WERI-Rb-1 (cell line): ENCODE results near the gene NOTCH2.

Experiments used
- DNase-seq: peaks from one replicate; pipeline ENCODE4 v3.0.0-alpha.2; 2020
- H3K27ac ChIP-seq: fragments of 250-450 bp; sonication (Bioruptor Pico); 2 replicates; pipeline ENCODE4 v1.5.1; 2020; ENCODE audit warnings: mild to moderate bottlenecking, moderate library complexity
- H3K27me3 ChIP-seq: fragments of 250-450 bp; sonication (Bioruptor Pico); 2 replicates; pipeline ENCODE4 v1.5.1; 2021; ENCODE audit warnings: mild to moderate bottlenecking, low read depth, moderate library complexity; ENCODE audit not compliant: insufficient read depth, severe bottlenecking
- H3K36me3 ChIP-seq: fragments of 250-450 bp; sonication (Bioruptor Pico); 2 replicates; pipeline ENCODE4 v1.5.1; 2020; ENCODE audit warnings: mild to moderate bottlenecking, moderate library complexity
- H3K4me3 ChIP-seq: 2 replicates; pipeline ENCODE4 v1.5.1; 2011; ENCODE audit warnings: low read depth, mild to moderate bottlenecking, control low read depth, low read length
- H3K9me3 ChIP-seq: fragments of 250-450 bp; sonication (Bioruptor Pico); 2 replicates; pipeline ENCODE4 v1.5.1; 2021; ENCODE audit warnings: mild to moderate bottlenecking, moderate library complexity; ENCODE audit not compliant: severe bottlenecking
- CTCF ChIP-seq: IDR thresholded peaks from 2 replicates; pipeline ENCODE4 v1.5.1; 2011; ENCODE audit warnings: low read depth, mild to moderate bottlenecking, control low read depth, inconsistent platforms, low read length

Gene NOTCH2

GRCh38 chr1:119893238-119893791, 176.1 kb downstream of the NOTCH2 start:
- Histone ChIP-seq H3K9me3 (peaks cover 6% of the 10 kb centered on the region), H3K27ac (no peak overlapping the region), H3K4me3 (no peak overlapping the region), H3K27me3 (no peaks in the 10 kb centered on the region), H3K36me3 (no peaks in the 10 kb centered on the region)
- no peak for TF ChIP-seq CTCF
- DNase-seq: no peak

- H3K9me3 ChIP-seq: peaks cover 6% of the 10 kb centered on the region
- no peak overlapping the region for H3K27ac ChIP-seq
- no peaks in the 10 kb centered on the region for H3K27me3 ChIP-seq
- H3K4me3 ChIP-seq: no peak overlapping the region
- TF ChIP-seq CTCF: no peak
- no peak for DNase-seq
- no peaks in the 10 kb centered on the region for H3K36me3 ChIP-seq
Measured at GRCh38 chr1:119891386-119891785, 178.1 kb downstream of the NOTCH2 start.

- Histone ChIP-seq H3K36me3 (no peaks in the 10 kb centered on the region), H3K27me3 (no peaks in the 10 kb centered on the region), H3K4me3 (no peak overlapping the region), H3K9me3 (peaks cover 4% of the 10 kb centered on the region), H3K27ac (no peak overlapping the region)
- no peak for DNase-seq
- no peak for TF ChIP-seq CTCF
Measured at GRCh38 chr1:119888476-119888875, 181.0 kb downstream of the NOTCH2 start.

- TF ChIP-seq CTCF: no peak
- Histone ChIP-seq H3K27ac (no peak overlapping the region), H3K4me3 (no peak overlapping the region), H3K36me3 (no peaks in the 10 kb centered on the region), H3K27me3 (no peaks in the 10 kb centered on the region), H3K9me3 (peaks cover 4% of the 10 kb centered on the region)
- no peak for DNase-seq
Measured at GRCh38 chr1:119887427-119887826, 182.0 kb downstream of the NOTCH2 start.

- peak; percentile 67 for DNase-seq
- TF ChIP-seq CTCF: peak; percentile 81
- no peaks in the 10 kb centered on the region for H3K27me3 ChIP-seq
- no peak overlapping the region for H3K4me3 ChIP-seq
- no peak overlapping the region for H3K27ac ChIP-seq
- peaks cover 4% of the 10 kb centered on the region for H3K9me3 ChIP-seq
- no peaks in the 10 kb centered on the region for H3K36me3 ChIP-seq
Measured at GRCh38 chr1:119885903-119886783, 183.3 kb downstream of the NOTCH2 start.
